ENCODE data around the gene FBXO44. TPM values are rescaled to one million over a fixed set of nuclear protein-coding genes. Genes with fewer than 3 reads are reported as not detected.

The FBXO44 gene
- total and polyA plus RNA-seq, 2 experiments from 2014 or later = 22.0 to 30.8 TPM

DNA sequence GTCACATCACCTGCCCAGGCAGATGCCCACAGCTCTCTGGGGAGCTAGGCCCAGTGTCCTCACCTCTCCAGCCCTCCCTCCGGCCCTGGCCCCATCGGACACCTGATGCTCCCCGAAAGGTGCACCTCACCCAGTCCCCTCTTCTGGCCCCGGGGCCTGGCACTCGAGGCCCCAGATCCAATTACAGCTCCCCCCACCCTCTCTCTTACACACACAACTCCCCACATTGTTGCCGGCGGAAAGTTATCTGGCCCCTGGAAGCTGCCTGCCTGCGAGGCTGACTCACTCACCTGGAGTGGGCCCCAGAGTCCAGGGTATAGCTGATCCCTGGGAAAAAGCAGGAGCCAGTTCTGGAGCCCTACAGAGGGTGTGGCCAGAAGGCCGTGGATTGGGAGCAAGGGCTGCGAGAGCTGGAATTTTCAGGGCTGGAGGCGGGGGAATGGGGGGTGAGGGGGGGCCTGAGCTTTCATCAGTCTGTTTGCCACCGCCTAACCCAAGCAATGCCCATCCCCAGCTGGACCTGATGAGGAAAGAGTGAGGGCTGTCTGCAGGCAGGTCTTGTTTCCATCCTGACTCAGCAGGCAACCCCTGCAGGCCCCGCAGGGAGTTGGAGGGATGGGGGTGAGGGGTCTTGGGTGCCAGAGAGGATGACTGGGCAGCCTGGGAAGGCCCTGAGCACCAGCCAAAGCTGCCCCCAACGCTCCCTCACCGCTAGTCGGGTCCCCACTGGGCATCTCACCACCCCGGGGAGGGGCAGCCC, 1.4 kb upstream of the FBXO44 start:
- H4K20me1 ChIP-seq (replicated peaks; ENCODE audit: insufficient read depth) = peaks cover 7% of the 10 kb centered on the region; the same call in 1 of the 2 replicates
- H3K4me3 ChIP-seq = peak overlapping the region; percentile 77
- DNase-seq (ENCODE audit: low spot score) (peak; percentile 69), ATAC-seq (peak; percentile 6)
- peaks cover 43% of the 10 kb centered on the region for H3K4me1 Mint-ChIP-seq
- H3K27ac ChIP-seq (ENCODE audit: low read depth) = no peak overlapping the region
- no peaks in the 10 kb centered on the region; the same call in 2 of the 3 replicates for H3K9me3 Mint-ChIP-seq
- H3K4me3 Mint-ChIP-seq = peak overlapping the region; percentile 77
- H3K9me2 ChIP-seq (ENCODE audit: insufficient read depth) = no peaks in the 10 kb centered on the region
- no peak overlapping the region for H3K27ac Mint-ChIP-seq
- H3K36me3 Mint-ChIP-seq (ENCODE audit: low read depth) = peaks cover 14% of the 10 kb centered on the region; the same call in 2 of the 3 replicates
- H3K27me3 ChIP-seq (ENCODE audit: insufficient read depth) = no peaks in the 10 kb centered on the region
- peaks cover 36% of the 10 kb centered on the region for H3K4me1 ChIP-seq (ENCODE audit: insufficient read depth)
- peak overlapping the region; percentile 93 for H3K4me2 ChIP-seq
- peaks cover 24% of the 10 kb centered on the region for H3F3A ChIP-seq (replicated peaks; ENCODE audit: low read depth)
- peaks cover 27% of the 10 kb centered on the region for H3K27me3 Mint-ChIP-seq (ENCODE audit: insufficient read depth, low read depth, poor library complexity)
- H3K36me3 ChIP-seq (ENCODE audit: insufficient read depth) = peaks cover 11% of the 10 kb centered on the region; the same call in 1 of the 2 replicates
- H3K79me2 ChIP-seq (replicated peaks; ENCODE audit: insufficient read depth) = peaks cover 20% of the 10 kb centered on the region
- no peak overlapping the region for H2AFZ ChIP-seq
- TF ChIP-seq STAT1 (IDR thresholded peaks at IDR 0.05; ENCODE audit: unreplicated experiment) = no peak
- no peak for TF ChIP-seq EZH2 (IDR thresholded peaks at IDR 0.05; ENCODE audit: low read depth, unreplicated experiment)
- TF ChIP-seq, protein P1, sequence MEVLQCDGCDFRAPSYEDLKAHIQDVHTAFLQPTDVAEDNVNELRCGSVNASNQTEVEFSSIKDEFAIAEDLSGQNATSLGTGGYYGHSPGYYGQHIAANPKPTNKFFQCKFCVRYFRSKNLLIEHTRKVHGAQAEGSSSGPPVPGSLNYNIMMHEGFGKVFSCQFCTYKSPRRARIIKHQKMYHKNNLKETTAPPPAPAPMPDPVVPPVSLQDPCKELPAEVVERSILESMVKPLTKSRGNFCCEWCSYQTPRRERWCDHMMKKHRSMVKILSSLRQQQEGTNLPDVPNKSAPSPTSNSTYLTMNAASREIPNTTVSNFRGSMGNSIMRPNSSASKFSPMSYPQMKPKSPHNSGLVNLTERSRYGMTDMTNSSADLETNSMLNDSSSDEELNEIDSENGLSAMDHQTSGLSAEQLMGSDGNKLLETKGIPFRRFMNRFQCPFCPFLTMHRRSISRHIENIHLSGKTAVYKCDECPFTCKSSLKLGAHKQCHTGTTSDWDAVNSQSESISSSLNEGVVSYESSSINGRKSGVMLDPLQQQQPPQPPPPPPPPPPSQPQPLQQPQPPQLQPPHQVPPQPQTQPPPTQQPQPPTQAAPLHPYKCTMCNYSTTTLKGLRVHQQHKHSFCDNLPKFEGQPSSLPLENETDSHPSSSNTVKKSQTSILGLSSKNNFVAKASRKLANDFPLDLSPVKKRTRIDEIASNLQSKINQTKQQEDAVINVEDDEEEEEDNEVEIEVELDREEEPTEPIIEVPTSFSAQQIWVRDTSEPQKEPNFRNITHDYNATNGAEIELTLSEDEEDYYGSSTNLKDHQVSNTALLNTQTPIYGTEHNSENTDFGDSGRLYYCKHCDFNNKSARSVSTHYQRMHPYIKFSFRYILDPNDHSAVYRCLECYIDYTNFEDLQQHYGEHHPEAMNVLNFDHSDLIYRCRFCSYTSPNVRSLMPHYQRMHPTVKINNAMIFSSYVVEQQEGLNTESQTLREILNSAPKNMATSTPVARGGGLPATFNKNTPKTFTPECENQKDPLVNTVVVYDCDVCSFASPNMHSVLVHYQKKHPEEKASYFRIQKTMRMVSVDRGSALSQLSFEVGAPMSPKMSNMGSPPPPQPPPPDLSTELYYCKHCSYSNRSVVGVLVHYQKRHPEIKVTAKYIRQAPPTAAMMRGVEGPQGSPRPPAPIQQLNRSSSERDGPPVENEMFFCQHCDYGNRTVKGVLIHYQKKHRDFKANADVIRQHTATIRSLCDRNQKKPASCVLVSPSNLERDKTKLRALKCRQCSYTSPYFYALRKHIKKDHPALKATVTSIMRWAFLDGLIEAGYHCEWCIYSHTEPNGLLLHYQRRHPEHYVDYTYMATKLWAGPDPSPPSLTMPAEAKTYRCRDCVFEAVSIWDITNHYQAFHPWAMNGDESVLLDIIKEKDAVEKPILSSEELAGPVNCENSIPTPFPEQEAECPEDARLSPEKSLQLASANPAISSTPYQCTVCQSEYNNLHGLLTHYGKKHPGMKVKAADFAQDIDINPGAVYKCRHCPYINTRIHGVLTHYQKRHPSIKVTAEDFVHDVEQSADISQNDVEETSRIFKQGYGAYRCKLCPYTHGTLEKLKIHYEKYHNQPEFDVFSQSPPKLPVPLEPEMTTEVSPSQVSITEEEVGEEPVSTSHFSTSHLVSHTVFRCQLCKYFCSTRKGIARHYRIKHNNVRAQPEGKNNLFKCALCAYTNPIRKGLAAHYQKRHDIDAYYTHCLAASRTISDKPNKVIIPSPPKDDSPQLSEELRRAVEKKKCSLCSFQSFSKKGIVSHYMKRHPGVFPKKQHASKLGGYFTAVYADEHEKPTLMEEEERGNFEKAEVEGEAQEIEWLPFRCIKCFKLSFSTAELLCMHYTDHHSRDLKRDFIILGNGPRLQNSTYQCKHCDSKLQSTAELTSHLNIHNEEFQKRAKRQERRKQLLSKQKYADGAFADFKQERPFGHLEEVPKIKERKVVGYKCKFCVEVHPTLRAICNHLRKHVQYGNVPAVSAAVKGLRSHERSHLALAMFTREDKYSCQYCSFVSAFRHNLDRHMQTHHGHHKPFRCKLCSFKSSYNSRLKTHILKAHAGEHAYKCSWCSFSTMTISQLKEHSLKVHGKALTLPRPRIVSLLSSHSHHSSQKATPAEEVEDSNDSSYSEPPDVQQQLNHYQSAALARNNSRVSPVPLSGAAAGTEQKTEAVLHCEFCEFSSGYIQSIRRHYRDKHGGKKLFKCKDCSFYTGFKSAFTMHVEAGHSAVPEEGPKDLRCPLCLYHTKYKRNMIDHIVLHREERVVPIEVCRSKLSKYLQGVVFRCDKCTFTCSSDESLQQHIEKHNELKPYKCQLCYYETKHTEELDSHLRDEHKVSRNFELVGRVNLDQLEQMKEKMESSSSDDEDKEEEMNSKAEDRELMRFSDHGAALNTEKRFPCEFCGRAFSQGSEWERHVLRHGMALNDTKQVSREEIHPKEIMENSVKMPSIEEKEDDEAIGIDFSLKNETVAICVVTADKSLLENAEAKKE (CRISPR knock-in tag; IDR thresholded peaks at IDR 0.05) = no peak
- TF ChIP-seq EZH2phosphoT487 (IDR thresholded peaks at IDR 0.05; ENCODE audit: unreplicated experiment) = no peak
- no peak for TF ChIP-seq POLR2AphosphoS5 (IDR thresholded peaks at IDR 0.05; ENCODE audit: low read depth)
- TF ChIP-seq NANOG (IDR thresholded peaks at IDR 0.05; ENCODE audit: borderline replicate concordance) = no peak

All from GM23338 (cell line).